Embryonic facial prominence (tissue), 1 donor: ENCODE data around the gene RNF213.

Source experiments
- DNase-seq: peaks from one replicate; pipeline ENCODE4 v3.0.0-alpha.2; 2016; ENCODE audit errors: extremely low spot score

The RNF213 gene

DNA sequence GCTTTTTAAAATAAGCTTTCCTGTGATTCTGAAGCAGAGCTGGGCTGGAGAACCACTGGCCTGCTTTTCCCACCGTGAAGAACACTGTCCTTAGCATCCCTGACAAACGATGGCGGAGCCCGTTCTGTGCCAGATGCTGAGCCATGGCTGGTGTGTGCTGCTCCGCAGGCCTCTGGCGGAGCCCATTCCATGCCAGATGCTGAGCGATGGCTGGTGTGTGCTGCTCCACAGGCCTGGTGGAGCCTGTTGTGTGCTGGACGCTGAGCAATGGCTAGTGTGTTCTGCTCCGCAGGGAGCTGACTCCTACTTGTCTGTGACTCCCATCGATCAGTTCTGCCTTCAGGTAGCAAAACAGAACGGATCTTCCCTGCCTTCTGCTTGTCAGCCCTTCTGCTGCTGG is 158.6 kb downstream of the RNF213 start:
- no peak for DNase-seq

DNA sequence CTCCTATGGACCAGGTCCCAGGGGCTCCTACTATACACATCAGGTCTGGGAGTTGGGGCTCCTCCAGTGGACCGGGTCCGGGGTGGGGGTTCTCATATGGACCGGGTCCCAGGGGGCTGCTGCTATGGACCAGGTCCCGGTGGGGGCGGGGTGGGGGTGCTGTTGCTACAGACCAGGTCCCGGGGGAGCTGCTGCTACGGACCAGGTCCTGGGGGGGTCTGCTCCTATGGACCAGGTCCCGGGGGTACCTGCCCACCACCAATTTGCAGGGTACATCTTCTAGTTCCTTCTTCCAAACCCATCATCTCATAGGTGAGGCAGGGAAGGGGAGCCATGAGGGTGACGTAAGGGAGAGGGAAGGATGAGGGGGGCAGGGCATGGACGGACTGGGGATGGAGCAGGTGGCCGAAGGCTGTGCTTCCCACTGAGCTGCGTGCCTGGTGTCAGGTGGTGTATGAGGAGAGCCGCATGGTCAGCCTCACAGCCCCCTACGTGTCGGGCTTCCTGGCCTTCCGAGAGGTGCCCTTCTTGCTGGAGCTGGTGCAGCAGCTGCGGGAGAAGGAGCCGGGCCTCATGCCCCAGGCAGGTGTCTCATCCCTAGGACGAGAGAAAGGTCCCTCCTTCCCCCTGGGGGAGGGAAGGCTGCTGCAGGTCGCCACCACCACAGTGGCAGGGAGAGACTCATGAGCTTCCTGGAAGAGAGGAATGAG is 160.9 kb downstream of the RNF213 start:
- no peak for DNase-seq

DNA sequence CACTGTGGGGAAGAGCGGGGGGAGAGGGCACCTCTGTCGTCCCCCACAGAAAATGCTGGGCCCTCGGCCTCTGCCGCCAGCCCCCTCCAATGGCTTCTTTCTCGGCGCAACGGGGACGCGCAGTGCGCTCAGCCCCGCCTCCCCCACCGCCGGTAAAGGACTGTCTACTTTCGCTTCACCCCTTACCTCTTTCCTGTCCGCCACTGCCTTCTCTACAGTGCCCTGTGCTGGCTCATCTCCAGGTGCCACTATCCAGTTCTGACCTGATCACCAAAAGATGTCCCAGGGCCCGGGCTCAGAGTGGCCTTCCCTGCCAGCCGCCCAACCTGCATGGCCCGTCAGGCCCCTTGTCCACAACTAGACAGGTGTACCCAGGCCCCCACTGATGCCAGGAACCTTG is 161.6 kb downstream of the RNF213 start:
- no peak for DNase-seq

DNA sequence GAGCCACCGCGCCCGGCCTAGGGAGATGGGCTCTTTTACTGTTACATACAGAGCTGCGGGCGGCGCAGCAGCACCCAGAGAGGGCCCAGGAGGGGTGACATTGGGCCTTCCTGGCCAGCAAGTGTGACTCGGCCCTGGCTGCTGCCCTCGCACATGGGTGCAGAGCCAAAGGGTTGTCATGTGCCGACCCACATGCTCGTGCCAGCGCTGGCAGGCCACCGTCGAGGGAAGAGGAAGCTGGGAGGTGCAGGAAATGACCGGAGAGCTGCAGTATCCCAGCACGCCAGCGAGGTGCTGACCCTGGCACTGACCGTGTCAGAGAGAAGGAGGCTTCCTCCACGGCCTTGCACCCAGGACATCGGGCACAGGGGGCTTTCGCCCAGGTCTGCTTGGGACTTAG is 162.3 kb downstream of the RNF213 start:
- DNase-seq, result no peak

DNA sequence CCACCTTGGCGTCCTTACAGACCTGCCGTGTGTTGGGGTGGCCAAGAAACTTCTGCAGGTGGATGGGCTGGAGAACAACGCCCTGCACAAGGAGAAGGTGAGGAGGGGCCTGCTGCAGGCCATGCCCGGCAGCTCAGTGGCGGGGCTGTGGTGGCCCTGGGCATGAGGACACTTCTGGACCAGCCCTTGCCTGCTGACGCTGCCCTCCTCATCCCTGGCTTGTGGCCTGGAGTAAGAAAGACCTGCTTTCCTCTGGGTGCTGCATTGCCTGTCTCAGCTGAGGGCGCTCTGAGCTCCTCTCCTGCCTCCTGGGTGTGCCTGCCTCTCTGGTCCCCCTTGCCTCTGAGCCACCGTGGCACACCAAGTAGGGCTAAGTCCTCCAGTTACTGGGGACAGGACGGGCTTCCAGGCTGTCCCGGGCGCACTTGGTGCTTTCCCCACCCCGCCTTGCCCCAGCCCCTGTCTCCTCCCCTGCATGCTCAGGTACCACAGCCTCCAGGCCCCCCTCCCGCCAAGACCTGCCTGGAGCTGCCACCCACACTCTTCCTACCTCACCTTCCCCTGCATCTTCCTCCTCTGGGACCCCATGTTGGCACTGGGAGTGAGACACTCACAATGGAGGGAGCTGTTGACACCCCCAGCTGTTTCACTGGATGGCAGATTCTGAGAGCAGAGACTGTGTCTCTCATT is 163.0 kb downstream of the RNF213 start:
- DNase-seq, result no peak

DNA sequence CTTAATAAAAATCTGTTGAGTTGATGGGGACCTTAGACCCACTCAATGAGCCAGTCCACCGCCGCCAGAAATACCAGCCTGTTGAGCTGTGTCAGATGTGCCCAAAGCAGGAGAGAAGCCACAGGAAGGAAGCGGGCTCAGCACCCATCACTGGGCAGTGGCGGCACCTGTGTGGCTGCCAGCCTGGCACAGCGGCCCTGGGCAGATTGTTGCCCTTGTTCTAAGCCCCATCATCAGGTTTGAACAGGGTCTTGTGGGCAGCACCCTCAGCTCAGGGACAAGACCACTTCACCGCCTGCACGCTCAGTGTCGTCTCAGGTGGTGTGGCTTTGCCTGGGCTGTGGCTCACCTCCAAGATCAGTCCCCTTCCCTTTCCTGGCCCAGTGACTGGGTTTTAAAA is 163.6 kb downstream of the RNF213 start:
- no peak for DNase-seq

DNA sequence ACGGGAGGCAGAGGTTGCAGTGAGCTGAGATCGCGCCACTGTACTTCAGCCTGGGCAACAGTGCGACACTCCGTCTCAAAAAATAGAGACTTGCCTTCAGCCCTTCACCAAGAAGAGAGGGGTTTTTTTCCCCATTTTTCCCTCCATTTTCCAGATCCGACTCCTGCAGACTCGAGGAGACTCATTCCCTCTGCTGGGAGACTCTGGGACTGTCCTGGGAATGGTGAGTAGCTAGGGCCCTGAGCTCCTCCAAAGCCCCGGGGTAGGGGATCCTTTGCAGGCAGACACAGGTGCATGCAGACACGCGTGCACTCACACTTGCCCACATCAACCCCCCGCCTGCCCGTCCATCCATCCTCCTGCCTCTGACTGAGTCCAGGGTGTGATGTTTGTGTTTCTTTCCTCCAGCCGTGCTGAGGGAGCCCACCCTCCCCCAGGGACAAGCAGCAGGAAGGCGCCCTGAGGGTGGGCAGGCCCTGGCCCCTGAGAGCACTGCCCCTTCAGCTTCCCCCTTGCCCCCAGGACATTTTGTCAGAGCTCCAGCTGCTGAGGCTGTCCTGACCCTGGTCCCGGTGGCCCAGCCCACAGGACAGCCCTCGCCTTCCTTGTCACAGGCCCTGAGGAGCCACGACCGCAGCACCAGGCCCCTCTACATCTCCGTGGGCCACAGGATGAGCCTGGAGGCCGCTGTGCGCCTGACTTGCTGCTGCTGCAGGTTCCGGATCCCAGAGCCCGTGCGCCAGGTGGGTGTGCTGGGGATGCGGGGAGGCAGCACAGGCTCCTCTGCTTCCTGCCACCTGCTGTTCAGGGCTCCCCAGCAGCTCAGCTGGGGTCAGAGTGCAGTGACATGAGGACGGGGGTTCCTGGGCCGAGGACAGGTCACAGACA is 164.5 kb downstream of the RNF213 start:
- DNase-seq, result no peak

DNA sequence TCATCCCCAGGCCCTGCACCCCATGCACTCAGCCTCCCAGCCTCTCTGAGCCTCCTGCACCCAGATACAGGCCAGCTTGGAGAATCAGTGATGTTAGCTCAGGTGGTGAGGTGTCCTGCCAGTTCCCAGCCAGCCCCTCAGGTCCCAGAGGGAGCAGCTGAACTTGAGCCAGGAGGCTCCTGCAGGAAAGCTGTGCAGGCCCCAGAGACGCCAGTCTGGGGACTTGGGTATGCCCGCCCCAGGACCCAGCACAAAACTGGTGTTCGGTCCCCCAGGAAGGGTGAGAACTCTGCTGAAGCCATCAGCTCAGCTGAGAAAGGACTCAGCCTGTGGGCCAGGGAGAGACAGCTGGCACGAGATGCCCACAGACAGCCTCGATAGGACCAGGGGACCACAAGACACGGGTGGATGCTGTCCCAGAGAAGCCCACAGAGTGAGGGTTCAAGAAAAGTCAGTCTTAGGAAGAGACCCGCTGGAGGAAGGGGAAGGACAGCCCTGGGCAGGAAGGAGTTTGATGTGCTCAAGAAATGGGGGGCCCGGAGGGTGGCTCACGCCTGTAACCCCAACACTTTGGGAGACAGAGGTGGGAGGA is 165.3 kb downstream of the RNF213 start:
- no peak for DNase-seq

DNA sequence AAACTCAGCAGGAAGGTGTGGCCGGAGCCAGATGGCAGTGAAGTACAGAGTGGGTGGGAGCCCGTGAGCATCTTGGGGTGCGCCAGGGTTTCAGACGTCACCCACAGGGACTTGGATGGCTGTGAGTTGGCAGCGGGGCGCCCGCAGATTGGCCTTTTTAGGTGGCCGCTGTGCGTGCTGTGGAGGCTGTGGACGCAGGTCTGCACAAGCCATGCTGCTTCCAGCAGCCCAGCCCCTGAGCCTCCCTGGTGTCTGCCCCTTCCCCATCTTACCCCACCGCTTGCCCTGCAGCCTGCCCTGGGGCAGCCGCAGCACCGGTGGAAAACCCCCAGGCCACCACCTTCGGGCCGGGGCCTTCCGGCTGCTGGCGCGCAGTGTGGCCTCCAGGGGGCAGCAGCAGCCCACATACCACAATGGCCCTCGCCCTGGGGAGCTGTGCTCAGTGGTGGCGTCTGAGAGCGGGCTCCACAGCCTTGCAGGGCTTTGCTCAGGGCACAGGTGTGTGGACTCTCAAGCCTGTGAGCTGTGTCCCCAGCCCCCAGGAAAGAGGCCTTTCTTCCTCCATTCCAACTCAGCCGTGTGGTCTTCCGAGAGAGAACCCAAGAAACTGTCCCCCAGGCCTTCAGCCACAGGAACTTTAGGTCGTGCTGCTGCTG is 166.1 kb downstream of the RNF213 start:
- DNase-seq, result no peak

DNA sequence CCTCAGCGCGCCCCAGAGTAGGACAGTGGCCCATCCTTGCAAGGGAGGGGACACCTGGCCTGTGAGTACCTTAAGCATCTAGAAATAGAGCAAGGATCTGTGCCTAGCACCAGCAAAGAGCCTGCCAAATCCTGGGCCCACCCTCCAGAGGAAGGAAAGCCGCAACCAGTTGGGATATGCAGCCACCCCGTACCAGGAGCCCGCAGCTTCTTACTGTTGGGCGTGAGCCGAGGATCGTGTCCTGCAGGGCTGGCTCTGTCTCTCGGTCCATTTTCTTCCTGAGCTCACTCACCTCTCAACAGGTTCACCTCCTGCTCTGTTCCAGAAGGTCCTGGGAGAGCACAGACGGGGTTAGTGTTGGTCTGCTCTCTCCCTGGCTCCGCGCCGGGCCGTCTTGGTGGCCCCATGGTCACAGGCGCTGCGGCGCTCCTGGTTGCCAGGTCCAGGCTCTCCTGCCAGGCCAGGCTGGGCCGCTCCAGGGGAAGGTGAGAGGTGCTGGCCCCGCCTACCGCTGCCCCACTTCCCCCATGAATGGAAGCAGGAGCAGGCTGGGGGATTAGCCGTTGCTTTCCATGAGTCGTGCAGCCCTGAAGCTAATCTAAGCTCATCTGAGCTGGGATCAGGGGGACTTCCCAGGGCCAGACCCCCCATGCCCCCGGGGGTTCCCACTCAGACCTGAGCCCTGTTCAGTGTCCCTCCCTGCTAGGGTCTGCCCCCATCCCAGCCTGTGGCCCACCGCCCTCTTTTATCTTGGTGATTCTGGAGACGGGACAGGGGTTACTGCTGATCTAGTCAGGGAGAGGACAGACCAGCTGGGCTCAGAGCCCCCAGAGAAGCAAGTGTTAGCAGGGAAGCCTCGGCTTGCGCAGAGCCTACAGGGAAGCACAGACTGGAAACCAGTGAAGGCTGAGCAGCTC is 167.0 kb downstream of the RNF213 start:
- no peak for DNase-seq

DNA sequence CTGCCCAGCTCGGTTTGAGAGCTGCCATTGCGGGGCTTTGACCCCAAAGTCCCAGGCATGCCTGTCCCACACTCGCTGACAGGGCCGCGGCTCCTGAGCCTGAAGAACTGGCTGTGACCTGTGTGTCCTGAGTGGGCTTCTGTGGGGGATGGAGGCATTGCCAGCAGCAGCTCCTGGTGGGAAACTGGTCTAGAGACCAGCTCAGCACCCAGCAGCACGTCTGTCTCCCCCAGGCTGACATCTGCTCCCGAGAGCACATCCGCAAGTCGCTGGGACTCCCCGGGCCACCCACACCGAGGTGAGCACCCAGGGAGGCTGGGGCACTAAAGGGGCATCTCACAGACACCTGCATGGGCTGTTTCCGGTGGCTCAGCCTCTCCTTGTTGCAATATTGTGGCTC is 167.7 kb downstream of the RNF213 start:
- no peak for DNase-seq

DNA sequence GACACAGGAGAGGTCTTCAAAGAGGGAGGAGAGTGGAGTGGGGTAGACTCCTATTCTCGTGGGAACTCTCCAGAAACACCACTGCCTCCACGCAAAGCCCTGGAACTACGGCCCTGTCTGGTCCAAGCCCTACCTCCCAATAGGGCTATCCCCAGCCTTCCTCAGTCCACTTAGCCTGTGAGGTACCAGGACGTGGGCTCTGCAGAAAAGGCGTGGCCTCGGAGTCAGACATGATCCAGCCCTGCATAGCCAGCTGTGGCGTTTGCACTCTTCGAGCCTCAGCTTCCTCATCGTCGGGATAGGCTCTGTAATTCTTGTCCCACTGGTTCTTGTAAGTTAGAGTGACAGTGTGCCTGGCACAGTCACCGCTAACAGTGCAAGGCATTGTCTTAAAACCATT is 168.1 kb downstream of the RNF213 start:
- no peak for DNase-seq

DNA sequence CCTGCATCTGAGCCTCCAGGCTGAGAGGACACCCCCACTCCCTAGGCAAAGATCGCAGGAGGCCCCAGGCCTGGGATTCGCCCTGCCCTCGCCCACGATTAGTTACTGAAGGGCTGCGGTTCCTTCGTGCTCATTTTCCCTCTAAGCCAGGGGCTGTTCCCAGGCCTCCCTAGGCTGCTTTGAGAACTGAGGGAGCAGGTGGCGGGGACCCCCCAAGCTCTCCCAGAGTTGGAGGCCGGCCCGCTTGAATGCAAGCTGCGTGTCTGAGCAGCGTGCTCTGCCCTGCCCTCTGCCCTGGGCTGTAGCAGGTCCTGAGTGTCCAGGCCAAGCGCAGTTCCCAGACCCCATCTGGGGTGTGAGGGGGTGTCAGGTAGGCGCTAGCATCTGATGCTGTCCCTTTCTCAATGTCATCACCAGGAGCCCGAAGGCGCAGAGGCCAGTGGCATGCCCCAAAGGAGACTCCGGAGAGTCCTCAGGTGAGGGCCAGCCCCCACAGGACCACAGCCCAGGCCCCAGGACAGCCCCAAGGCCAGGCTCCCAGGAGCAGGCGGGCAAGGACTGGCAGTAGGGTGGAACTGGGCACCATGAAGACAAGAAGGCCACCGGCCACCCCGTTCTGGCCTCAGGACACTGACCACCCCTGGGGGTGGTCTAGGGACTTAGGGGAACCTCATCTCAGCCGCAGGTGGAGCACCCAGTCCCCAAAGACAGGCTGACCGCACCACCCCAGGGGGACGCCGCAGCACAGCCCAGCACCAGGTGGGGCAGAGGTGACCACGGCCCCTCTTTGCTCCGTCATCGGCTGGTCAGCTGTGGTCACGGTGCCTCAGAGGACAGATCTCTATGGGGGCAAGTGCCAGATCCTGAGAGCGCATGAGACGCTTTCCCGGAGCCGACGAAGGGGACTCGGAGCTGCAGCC is 169.0 kb downstream of the RNF213 start:
- no peak for DNase-seq

DNA sequence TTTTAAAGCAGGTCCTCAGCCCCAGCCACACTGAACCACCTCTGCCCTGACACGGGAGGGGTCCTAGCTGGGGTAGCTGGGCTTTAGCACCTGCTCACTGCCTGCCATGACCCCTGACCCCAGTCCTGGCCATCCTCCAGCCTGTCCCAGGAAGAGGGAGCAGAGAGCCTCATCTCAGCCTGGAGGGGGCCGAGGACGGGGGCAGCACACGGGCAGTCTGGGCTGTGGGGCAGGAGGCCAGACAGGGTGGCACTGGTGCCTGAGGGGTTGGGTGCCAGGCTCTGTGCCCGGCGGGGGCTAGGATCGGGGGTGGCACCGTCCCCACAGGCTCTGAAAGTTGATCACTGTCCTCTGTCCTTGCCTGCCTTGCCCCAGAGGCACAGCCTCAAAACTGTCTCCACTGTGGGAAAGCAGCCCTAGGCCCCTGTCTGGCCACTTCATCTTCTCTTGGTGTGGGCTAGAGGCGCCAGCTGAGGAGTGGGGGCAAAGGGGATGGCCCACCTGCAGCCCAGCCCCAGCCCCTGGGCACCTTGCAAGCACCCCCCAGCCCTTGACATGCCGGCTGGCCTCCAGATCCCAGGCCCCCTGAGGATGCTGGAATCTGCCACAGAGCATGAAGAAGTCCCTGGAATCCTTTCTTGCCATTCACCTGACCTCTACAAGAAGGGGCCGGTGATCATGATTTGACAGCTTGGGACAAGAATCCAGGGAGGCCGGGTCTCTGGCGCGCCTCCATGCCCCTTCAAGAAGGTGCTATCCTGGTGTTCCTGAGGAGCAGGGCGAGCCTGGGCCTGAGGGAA is 170.0 kb downstream of the RNF213 start:
- no peak for DNase-seq

DNA sequence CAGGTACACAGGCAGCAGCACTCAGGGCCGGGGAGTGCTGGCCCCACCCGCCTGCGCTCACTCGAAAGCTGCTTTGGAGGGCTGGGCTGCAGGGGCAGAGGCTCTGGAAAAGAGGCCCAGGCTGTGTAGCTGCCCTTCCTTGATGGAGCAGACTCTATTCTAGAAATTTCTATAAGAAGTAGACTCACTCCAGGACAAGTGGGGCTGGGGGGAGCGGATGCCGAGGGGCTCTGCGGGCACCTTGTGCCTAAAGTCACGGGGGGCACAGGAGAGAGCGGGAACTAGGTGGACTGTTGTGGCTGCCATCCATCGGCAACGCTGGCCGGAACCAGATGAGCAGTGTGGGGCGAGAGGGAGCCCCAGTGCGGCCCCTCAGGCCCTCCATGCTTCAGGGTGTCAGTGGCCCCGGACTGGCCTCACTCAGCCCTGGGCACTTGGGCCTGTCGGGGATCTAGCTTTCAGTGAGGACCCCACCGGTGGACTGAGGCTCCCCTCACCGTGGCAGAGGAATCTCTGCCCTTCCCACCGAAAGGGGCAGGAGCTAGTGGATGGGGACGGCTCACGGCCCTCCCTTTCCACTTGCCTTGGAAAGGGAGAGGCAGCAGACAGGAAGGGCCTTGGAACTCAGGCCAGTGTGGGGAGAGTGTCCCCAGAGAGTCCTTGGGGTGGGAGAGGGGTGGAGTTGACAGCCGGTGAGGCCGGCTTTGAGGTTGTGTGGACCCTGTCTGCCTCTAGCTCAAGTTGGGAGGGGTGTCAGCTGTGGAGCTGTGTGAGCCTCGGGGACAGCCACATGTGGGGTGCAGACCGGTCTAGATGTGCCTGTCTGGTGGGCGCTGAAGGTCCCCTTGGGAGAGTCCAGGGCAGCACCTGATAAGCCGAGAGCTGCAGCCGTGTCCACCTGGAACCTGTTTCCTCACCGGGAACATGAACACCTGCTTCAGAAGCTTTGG is 170.9 kb downstream of the RNF213 start:
- no peak for DNase-seq

DNA sequence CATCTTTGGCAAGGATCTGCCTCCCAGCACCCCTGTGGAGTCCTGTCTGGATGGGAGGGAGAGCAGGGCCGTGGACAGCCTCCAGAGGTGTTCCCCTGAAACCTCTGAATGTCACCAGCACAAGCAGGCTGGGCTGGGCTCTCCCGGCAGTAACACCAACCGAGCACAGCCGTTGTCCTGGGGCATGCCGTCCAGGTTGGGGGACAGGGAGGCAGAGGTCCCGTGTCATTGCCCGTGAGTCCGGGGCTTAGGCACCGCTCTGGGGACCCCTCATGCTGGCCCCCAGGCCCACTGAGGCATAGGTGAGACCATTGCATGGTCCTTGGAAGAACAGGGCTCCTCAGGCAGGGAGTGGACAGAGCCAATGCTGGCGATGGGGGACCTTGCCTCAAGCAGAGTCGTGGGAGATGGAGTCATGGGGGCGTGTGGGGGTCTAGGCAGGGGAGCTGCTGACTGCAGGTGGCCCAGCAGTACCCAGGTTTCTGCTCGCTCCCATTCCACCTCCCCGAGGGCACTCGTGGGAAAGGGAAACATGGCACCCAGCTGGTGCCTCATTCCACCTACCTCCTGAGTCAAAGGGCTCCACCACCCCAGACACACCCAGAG is 171.8 kb downstream of the RNF213 start:
- no peak for DNase-seq

DNA sequence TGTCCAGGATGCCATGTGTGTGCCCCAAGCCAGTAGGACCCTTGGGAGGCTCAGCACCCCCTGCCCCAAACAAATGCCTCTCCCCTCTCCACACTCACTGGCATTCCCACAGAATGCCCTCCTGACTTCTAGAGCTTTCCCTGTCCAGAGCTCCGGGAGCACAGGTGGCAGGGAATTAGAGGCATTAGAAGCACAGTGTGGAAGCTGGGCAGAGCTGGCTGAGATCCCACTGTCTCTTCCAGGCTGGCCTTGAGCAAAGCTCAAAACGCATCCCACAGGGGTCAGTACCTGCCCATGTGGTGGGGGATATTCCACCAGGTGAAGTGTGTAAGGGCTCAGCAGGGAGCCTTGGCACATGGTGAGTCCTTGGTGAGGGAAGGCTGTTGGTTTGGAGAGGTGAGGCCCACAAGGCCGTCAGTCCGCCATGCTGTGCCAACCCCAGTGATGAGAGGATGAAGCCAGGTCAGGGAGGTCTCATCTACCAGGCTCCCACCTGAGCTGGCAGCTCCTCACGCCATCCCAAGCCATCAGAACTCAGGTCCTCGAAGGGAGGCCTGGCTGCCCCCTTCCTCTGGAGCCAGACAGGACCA is 172.4 kb downstream of the RNF213 start:
- DNase-seq, result no peak
